Measurements from ENCODE around the gene SUMO3.
A peak's percentile ranks its signal among the peaks of the same experiment; 100 is the strongest.

Gene SUMO3

DNA sequence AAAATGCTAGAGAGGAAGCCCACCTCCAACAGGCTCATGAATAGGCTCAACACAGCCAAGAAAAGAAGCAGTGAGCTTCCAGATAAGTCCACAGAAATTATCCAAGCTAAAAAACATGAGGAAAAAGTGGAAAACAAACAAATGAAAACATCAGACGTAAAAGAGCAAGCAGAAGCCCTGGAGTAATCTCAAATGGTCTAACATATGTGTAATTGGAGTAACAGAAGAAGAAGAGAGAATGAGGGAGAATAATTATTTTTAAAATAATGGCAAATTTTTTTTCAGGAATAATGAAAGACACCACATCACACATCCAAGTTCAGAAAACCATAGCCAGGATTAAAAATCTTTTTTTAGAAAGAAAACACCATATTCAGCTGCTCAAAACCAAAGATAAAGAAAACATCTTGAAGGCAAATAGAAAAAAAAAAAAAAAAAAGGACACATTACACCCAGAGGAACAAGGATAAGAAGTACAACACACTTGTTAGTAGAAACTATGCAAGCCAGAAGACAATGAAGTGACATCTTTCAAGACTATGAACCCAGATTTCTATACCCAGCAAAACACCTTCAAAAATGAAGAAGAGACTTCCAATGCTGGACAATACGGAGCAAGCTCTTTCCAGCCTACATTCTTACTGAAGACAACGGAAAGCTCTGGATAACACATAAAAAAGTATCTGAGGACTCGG is 10.6 kb upstream of the SUMO3 start:
- DNase-seq = no peak

DNA sequence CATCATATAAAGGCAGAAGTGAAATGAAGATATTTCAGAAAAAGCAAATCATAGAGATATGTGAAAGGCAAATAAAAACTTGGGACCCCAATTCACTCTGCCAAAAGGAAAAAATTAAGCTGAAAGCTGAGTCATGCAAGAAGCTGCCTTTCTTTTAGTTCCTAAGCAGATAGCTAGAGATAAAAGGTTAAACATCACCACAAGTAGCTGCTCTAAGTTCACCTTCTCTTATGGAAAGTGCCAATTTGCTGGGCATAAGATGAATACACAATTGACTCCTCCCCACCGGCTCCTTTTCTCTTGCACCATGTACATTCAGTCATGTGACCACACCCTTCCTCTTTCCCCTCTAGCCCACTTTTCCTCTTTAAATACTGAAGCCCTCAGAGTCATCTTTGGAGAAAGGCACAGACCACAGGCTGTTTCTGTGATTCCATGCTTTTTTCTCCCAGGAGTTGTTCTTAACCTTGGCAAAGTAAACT is 5.4 kb upstream of the SUMO3 start:
- no peak for DNase-seq

DNA sequence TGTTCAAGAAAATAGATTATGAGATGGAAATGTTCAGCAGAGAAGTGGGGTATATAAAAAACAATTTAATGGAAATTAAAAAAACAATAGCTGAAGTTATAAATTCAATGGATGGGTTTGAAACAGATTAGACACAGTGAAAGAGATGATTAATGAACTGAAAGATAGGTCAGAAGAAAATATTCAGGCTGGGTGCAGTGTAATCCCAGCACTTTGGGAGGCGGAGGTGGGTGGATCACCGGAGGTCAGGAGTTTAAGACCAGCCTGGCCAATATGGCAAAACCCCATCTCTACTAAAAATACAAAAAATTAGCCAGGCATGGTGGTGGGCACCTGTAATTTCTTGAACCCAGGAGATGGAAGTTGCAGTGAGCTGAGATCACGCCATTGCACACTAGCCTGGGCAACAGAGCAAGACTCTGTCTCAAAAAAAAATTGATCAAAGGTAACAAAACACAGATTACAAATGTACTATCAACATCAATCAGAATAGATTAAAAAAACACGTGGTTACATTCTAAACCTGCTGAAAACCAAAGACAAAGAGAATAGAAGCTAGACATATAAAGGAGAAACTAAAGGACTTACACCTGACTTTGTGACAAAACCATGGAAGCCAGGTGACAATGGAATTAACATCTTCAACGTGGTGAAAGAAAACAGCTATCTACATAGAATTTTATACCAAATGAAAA is 4.8 kb upstream of the SUMO3 start:
- DNase-seq = no peak

DNA sequence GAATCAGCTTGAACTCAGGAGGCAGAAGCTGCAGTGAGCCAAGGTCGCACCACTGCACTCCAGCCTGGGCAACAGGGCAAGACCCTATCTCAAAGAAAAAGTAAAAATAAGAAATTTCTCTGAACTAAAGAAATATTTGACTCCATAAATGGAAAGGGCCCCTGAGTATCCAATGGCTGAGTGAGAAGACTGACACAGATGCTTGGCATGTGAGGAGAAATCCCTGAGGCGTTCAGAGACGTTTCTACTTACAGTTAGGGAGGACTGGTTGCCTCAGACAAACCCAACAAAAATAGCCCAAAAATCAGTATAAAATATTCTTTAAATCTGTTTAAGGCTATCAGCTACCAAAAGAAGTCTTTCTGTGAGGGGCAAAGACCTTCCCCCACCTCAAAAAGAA is 3.0 kb upstream of the SUMO3 start:
- no peak for DNase-seq

DNA sequence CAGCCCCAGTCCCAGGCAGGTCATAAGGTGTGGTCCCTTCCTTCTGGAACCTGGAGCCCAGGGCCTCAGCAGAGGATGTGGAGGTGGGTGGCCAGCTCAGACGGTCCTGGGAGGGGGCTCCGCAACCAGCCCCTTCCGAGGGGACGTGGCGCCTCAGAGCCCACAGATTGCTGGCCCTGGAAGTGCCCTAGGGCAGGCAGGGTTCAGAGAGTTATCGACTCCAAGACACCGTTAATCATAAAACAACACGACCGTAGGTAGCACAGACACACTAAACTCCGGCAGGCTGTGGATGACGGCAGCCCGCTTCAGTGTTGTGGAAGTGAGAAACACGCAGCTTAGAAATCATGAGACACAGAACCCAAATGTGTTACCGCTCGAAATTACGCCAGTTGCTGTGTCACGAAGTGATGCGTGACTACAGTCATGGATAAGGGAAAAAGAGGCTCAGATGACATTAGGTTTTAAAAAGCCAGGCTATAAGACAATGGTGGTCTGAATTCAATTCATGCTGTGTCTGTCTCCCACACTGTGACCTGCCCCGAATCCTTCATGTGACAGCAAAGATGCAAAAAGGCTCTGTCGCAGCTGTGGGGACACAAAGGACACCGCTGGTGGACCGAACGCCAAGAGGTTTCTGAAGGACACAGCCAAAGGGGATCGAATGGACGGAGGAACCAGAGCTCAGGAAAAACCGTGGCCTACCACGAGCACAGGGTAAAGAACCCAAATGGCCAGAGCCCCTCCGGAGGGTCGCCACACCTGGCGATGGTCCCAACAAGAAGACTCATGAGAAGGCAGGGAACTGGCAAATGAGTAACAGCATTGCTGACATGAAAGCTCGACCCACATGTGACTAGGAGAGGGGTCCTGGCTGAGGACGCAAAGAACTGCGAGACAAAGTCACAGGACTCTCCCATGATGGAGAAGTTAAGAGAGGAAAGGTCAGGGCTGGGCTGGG is 1.7 kb upstream of the SUMO3 start:
- no peak for DNase-seq

DNA sequence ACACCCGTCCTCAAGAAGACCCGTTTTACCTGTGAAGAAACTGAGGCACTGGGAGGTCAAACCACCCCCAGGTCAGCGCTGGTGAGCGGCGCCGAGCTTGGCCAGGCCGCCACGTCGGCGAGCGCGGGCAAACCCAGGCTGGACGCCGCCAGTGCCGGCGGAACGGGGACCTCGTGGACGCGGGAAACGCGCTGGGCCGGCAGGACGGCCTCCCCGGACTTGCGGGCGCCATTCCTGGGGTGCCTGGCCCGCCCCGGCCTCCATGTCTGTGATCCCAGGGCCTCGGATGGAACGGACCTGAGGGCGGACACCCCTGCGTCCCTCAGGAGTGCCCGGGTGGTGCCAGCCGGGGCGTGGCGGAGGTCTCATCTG is 764 bp upstream of the SUMO3 start:
- no peak for DNase-seq

DNA sequence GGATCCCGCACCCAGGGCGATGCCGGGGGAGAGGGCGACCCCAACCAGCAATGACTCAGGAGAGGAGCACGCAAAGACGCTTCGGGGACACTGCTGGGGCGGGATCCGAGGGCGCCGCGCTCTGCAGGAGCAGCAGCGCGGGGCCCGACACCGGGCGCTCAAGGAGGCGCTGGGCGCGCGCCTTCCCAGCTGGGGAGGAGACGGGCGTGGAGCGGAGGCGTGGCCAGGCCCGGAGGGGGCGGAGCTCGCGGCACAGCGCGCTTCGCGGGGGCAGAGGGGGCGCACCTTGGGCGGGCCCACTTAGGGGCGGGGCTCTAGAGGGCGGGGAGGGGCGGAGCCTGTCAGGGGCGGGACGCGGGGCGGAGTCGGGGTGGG is 369 bp downstream of the SUMO3 start:
- peak; percentile 97 for DNase-seq

DNA sequence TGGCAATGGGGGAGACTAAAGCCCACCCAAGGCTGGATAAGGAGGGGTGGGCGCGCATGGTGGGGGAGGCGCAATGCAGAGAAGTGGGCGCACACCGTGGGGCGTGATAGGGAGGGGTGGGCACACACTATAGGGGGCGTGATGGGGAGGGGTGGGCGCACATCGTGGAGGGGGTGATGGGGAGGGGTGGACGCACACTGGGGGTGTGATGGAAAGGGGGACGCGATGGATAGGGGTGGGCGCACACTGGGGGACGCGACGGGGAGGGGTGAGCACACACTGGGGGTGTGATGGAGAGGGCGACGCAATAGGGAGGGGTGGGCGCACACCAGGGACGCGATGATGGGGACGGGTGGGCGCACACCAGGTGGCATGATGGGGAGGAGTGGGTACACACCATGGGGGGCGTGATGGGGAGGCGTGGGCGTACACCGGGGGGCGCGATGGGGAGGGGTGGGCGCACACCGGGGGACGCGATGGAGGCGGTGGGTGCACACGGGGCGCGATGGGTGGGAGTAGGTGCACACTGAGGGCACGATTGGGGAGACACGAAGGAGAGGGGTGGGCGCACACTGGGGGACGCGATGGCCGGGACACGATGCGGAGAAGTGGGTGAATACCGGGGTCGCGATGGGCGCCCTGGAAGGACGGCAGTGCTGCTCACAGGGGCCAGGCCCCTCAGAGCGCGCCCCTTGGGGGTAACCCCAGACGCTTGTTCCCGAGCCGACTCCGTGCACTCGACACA is 929 bp downstream of the SUMO3 start:
- no peak for DNase-seq

DNA sequence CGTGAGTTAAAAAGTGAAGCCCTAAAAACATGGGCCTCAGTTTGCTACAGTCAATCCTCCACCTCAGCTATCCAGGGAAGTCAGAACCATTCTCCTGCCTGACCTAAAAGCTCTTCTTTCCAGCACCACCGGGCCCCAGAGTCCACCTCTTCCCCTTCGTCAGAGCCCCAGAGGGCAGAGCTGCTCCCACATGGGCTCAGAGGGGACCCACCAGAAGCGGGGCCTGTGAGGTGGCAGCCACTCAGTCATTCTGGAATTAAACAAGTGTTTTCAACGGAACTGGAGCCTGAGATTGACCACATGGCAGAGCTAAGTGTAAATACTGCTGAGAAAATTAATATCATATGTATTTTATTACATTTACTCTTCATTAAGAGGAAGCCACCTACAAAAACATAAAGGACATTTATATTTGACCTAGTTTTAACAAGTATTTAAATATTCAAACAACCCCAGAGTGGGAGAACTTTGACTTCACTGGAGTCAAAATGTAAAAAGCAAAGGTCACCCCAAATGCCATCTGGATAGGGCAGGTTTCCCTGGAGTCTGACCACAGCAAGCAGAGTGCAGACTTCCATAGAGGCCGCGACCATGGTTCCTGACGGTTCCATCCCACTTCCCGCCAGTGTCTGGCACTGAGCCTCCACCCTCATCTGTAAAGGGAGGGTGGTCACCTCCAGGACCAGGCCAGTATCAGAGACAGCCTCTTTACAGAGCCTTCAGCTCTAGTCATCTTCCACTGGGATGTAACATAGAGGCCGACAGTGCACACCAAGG is 1.8 kb downstream of the SUMO3 start:
- DNase-seq = no peak

DNA sequence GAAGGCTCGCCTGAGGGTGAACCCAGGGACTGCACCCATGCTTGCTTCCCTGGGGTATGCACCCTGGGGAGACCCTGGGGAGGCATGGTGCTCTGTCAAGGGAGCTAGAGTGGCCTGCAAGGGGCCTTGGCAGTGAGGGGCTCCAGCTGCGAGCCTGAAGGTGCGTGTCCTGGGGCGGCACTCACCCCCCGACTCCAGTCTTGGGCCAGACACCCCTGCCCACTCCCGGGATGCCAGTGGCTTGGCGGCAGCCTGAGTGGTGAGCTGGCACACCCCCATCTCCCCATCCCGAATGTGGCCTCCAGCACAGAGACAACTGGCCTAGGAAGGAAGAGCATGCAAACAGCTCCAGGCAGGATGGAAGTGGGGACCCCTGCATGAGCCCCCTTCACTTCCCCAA is 2.6 kb downstream of the SUMO3 start:
- DNase-seq = no peak

DNA sequence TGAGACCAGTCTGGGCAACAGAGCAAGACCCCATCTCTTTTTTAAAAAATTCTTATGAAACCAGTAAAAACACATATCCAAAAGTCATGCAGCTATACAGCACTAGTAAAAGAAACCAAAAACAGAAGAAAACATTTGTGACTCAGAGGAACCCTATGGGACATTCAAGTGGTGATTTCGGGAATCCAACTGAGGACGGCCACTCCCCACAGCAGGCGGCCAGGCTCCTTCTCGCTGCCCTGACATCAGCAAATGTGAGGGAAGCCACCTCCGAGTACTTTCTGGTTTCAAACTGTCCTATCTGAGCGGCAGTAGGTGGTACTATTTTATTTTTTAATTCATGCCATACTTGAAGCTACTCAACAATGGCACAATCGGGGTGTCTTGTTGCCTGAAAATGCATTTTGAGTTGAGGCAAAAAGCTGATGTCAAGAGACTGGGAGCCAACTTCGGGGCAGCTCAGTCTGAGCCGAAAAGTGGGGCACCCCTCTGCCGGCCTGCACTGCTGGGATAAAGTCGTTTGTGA is 3.3 kb downstream of the SUMO3 start:
- DNase-seq = no peak

DNA sequence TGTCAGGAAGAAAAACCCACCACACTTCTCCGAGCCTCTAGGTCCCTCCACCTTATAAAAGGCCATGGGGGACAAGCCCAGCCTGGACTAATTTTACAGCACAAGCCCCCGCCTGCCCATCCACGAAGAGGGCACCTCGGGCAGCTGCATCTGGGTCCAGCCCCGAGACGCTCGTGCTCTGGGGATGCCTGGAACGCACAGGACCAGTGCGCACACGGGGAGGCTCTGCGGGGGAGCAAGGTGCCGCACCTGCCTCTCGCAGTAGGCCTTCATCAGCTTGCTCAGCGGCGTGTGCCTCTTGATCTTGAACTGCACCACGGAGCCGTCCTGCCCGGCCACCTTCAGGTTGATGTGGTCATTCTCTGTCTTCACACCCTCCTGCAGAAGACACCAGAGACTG is 4.1 kb downstream of the SUMO3 start:
- no peak for DNase-seq

DNA sequence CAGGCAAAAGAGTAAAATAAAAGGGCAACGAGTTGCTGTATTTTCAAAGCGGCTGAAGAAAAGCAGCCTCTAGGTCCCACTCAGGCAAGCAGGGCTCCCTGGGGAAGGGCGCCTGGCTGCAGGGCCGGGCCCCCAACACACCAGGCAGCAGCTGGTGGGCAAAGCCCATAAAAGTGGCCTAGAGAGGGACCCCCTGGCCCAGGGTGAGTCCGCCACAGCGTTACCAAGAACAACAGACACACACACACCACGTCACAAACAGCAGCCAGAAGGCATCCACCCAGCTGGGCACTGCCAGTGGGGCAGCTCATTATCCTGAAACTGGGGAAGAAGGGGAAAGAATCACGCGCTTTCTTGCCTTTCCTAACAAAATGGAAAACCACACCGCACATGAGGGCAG is 4.7 kb downstream of the SUMO3 start:
- DNase-seq = no peak

DNA sequence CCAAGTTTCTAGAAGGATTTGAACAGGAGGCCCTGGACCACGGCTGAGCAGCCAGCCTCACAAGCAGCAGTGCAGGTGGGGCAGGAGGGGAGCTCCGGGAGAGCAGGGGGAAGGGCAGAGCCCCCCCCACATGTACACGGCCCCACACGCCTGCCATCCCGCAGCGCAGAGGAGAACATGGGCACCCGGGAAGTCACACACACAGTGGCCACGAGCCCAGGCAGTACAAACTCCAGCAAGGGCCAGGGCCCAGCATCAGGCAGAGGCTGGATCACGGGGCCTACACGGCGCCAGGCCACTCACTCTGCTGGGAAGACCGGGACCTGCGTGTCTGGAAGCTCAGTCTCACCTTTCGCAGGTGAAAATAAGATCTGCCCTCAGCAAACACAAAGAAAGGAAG is 5.2 kb downstream of the SUMO3 start:
- DNase-seq = no peak

DNA sequence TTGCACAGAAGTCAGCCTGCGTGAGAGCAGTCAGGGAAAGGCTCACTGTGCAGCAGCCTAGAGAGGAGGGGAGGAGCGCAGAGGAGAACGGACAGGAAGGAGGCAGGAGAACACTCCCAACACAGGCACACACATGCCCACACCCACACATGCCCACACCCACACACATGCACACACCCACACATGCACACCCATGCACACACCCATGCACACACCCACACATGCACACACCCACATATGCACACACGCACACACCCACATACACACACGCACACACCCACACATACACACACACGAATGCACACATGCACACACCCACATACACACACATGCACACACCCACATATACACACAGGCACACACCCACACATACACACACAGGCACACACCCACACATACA is 7.1 kb downstream of the SUMO3 start:
- no peak for DNase-seq

DNA sequence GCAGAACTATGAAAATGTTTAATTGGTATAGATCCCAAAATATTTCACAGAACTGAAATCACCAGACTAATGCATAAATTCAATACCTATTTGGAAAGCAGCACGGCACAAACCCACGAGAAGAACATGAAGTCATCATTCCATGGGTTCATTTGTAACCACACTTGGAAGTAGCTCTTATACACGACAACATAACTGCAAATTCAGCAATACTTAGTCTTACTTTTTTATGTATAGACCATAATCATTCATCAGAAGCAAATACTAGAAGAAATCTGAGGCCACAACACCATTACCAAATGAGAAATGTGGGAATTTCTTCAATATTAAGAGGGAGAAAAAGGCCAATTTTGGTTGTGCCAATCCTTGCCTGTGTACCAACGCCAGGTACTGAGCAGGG is 12.0 kb downstream of the SUMO3 start:
- DNase-seq = no peak

DNA sequence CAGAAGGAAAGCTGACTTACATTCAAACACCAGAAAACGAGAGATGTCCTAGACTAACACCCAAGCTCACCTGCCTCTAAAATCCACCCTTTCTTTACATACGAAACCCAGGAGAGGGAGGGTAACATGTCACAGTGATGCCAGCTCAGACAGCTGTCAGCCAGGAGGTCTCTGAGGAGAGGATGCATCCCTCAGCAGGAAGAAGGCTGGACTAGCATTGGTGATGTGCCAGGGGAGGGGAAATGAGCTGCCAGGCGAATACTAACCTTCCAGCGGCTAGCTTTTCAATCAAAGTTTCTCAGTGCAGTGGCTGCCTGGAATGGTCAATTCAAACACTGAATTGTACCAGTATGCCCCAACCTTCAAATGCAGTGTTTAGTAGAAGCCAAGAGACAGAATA is 12.6 kb downstream of the SUMO3 start:
- DNase-seq = no peak

DNA sequence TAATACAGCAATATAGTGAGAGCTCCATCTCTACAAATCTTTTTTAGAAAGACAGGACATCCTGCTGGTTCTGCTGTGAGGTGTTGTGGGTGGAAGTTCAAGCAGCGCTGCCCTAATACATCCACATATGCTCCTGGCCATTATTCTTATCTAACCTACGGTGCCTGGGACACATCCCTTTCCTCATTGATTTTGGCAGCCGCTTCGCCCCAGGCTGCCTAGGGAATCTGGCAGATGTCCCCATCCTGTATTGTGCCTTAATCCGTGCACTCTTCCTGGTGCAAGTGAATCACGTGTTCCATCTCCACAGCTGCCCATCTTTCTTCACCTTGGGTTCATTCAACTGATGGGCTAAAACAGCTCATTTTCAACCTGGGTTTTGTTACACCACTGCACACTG is 13.1 kb downstream of the SUMO3 start:
- no peak for DNase-seq

DNA sequence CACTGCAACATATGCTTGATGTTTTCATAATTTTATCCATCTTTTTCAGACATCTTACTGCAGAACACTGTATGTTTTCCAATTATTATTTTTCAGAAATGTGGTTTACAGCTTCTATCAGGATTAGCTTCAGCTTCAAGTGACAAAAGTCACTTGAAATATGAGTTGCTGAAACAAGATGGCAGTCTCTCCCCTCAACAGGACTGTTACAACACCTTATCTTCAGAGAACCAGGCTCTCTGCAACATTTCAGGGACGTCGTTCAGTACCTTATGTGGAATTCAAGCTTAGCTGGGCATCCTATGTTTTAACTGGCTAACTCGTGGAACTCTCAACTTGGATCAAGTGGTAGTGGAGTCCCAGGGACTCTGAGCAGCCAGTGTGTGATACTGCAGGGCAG is 14.2 kb downstream of the SUMO3 start:
- no peak for DNase-seq

DNA sequence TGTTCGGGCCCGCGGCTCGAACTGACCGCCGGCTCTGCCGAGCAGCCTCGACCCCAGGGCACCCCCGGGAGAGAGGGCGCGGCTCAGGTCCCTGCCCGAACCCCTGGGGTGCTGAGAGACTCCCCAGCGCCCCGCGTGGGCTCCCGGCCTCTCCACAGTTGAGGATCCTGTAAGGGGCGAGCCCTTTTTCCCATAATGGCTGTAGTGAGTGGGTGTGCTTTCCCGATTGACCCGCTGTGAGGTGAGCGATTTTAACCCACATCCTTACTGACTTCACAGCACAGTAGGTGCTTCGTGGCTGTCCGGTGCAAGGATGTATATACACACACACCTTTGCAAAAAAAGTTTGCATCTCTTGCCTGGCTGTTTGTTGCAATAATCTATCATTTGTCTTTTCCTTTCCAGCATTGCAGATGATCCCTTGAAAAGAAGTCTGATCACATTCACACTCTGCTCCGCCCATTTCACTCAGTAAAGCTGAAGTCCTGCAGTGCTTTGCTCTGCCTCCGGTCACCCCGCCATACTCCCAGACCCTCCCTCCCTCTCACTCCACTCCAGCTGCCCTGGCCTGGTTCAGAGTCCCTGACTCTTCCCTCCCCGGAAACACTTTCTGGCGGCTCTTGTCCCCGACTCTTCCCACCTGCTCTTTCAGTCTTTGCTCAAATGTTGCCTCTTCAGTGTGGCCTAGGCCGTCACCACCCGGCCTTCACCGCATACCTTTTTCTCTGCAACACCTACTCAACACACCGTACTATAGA is 15.3 kb downstream of the SUMO3 start:
- no peak for DNase-seq

Data from activated effector memory CD4-positive, alpha-beta T cell treated with anti-CD3 and anti-CD28 coated beads, Interleukin-2, amount 50 U/mL, for 16 hours (primary cell).